ENCODE results near the gene RNLS.
"Not testable (repeated sequence)": the region's sequence is repeated elsewhere in the genome, so short reads cannot be mapped to it uniquely, and the experiment has no call there.

RNLS gene

GRCh38 chr10:88286030-88286429, 297.1 kb downstream of the RNLS start:
- DNase-seq, result no peak

GRCh38 chr10:88281592-88282347, 301.3 kb downstream of the RNLS start:
- peak; percentile 63 for DNase-seq

- DNase-seq, result peak; percentile 72
Observed at GRCh38 chr10:88280518-88280917, 302.6 kb downstream of the RNLS start.

- no peak for DNase-seq
Observed at GRCh38 chr10:88278912-88279311, 304.2 kb downstream of the RNLS start.

GRCh38 chr10:88276945-88277344, 306.2 kb downstream of the RNLS start:
- DNase-seq, result not testable (repeated sequence)

- DNase-seq, result no peak
Observed at GRCh38 chr10:88274286-88274685, 308.8 kb downstream of the RNLS start.

- no peak for DNase-seq
Observed at GRCh38 chr10:88273567-88273966, 309.6 kb downstream of the RNLS start.

- peak; percentile 27 for DNase-seq
Observed at GRCh38 chr10:88271761-88272543, 311.2 kb downstream of the RNLS start.

- no peak for DNase-seq
Observed at GRCh38 chr10:88270871-88271713, 312.0 kb downstream of the RNLS start.

- no peak for DNase-seq
Observed at GRCh38 chr10:88270061-88270808, 312.9 kb downstream of the RNLS start.

GRCh38 chr10:88262591-88263234, 320.4 kb downstream of the RNLS start:
- no peak for DNase-seq

- no peak for DNase-seq
Observed at GRCh38 chr10:88261152-88261551, 322.0 kb downstream of the RNLS start.

GRCh38 chr10:88260329-88261051, 322.6 kb downstream of the RNLS start:
- no peak for DNase-seq

- DNase-seq, result no peak
Observed at GRCh38 chr10:88259381-88259780, 323.7 kb downstream of the RNLS start.

- no peak for DNase-seq
Observed at GRCh38 chr10:88256886-88257285, 326.2 kb downstream of the RNLS start.

- no peak for DNase-seq
Observed at GRCh38 chr10:88256013-88256680, 327.0 kb downstream of the RNLS start.

GRCh38 chr10:88254091-88254490, 329.0 kb downstream of the RNLS start:
- peak; percentile 87 for DNase-seq

- DNase-seq, result peak; percentile 69
Observed at GRCh38 chr10:88253622-88254021, 329.5 kb downstream of the RNLS start.

GRCh38 chr10:88253128-88253527, 330.0 kb downstream of the RNLS start:
- DNase-seq, result no peak

- DNase-seq, result no peak
Observed at GRCh38 chr10:88249450-88249849, 333.7 kb downstream of the RNLS start.

- DNase-seq, result no peak
Observed at GRCh38 chr10:88246675-88247074, 336.4 kb downstream of the RNLS start.
